Fibroblast of villous mesenchyme (primary cell): Measurements from ENCODE around the gene SNHG17. TPM values are rescaled to one million over a fixed set of nuclear protein-coding genes. Genes with fewer than 3 reads are reported as not detected.

Experiments
- DNase-seq: peaks from one replicate; pipeline ENCODE4 v3.0.0-alpha.2; 2010; ENCODE audit warnings: low read depth
- H3K4me3 ChIP-seq: 2 replicates; pipeline ENCODE4 v1.5.1; 2011; ENCODE audit warnings: low read depth, mild to moderate bottlenecking, low read length
- total RNA-seq: library from RNA; depleted of rRNA; stranded (reverse); fragments of >200 nt; gene quantifications from 2 replicates; pipeline ENCODE4 v1.2.3, GENCODE V29; 2012
- TF ChIP-seq, protein P1 (sequence below): IDR thresholded peaks from 2 replicates; pipeline ENCODE4 v1.5.1; 2012; ENCODE audit warnings: low read depth, mild to moderate bottlenecking, low read length; ENCODE audit not compliant: insufficient read depth

SNHG17 gene
- total RNA-seq, 1 donor: 8.6 TPM

DNA sequence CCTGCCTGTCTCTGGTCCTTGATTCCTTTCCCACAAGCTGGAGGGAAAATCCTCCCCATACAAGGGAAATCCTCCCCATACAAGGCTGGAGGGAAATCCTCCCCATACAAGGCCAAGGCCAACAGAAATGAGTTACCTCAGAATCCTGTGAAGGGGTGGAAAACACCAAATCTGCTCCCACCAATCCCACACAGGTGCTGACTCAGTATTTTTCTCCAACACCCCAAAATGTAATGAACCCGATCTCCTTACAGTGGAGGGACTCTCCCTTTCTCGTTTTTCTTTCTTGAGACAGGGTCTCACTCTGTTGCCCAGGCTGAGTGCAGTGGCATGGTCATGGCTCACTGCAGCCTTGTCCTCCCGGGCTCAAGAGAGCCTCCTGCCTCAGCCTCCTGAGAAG lies 6.3 kb downstream of the SNHG17 start:
- TF ChIP-seq, protein P1, sequence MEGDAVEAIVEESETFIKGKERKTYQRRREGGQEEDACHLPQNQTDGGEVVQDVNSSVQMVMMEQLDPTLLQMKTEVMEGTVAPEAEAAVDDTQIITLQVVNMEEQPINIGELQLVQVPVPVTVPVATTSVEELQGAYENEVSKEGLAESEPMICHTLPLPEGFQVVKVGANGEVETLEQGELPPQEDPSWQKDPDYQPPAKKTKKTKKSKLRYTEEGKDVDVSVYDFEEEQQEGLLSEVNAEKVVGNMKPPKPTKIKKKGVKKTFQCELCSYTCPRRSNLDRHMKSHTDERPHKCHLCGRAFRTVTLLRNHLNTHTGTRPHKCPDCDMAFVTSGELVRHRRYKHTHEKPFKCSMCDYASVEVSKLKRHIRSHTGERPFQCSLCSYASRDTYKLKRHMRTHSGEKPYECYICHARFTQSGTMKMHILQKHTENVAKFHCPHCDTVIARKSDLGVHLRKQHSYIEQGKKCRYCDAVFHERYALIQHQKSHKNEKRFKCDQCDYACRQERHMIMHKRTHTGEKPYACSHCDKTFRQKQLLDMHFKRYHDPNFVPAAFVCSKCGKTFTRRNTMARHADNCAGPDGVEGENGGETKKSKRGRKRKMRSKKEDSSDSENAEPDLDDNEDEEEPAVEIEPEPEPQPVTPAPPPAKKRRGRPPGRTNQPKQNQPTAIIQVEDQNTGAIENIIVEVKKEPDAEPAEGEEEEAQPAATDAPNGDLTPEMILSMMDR: no peak
- no peak overlapping the region for H3K4me3 ChIP-seq
- DNase-seq: no peak

DNA sequence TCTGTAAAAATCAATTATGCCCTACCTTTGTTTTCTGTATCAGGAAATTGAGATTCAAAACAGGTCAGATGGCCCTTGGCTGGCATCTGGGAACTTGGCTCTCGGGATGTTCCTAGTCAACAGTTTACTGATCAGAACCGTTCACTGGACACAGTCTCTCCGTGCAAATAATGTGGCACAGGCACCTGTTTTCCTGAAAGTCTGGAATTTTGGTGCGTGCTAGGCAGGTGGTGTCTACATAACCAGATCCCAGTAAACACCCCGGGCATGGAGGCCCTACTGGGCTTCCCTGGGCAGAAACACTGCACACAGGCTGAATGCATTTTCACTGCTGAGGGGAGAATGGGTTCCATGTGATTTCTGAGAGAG lies 7.5 kb downstream of the SNHG17 start:
- H3K4me3 ChIP-seq: no peak overlapping the region
- TF ChIP-seq, protein P1: no peak
- no peak for DNase-seq

DNA sequence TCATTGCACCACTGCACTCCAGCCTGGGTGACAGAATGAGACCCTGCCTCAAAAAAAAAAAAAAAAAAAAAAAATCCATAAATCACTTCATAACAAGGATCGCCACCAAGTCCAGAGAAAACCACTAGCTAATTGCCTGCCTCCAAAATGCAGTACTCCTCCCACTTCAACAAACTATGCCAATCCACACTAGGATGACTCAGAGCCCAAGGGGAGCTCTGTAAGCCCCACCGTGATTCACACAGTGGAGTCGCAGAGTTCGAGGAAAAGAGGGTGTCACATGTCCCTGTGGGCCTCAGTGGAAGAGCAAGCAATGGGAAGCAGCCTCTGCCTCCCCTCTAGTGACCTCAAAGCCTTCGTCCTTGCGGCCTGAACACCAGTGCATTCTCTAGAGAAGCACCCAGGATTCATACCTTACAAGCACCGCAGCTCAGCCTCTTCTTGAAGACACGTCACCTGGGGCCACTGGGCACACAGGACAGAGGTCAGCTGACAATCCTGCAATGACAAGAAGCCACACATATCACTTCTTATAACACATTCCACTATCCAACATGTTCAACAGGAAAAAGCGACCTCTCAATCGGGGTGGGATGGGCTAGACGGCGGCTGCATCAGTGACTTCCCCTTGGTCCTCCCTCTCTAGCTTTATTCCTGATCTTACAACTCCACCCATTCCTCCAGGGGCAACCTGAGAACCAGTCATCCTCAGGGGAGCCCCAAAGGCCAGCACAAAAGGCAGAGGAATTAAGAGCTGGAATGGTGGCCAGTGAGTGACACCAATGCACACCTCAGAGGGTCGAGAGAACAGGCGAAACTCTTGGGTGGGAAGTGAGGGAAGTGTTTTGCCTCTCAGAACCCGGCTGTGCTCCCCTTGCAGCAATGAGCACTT lies 8.9 kb downstream of the SNHG17 start:
- DNase-seq: peak; percentile 88
- H3K4me3 ChIP-seq: no peak overlapping the region
- TF ChIP-seq, protein P1: no peak

DNA sequence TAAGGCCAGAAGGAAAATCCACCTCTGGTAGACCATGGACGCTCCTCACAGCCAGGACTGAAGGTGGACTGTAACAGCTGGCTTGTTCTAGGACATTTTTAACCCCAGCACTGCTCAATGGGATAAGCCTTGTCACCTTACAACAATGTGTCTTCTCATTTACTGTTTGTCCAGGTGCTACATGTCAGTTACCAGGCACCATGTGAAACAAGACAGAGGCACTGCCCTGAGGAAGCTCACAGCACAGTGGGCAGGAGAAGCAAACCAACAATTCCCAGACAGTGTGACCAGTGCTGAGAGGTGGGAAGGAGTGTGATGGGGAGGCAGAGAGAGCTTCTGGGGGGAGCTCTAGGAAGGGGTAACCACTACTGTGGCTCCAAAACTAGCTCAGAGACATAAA lies 10.7 kb downstream of the SNHG17 start:
- TF ChIP-seq, protein P1: no peak
- no peak overlapping the region for H3K4me3 ChIP-seq
- no peak for DNase-seq

DNA sequence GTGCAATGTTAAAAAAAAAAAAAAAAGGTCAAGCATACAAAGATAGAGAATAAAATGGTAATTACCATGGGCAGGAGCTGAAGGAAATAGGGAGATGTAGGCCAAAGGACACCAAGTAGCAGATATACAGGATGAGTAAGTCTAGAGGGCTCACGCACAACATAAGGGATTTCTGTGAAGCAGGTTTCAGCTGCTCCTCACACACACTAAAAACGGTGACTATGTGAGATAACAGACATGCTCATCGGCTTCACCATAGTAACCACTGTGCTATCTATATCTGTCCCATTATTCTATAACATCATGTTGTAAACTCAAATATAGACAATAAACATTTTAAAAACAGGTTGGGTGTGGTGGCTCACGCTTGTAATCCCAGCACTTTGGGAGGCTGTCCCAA lies 11.6 kb downstream of the SNHG17 start:
- DNase-seq: no peak
- TF ChIP-seq, protein P1: no peak
- H3K4me3 ChIP-seq: no peak overlapping the region

DNA sequence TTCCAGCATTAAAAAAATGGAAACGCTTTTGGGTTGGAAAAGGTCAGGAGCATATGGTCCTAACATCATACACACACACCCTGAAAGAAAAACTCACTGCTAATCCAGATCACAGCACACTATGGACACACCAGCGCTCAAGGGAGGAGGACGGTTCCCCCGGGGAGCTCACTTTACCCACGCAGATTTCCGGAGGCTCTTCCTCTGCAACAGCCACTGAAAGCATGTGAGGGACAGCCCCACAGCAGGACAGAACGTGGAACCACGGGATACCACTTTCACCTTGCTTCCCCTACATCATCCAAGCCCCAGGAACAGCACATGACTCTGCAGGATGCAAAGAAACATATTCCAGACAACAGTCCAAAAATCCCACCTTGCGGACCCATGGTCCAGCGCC lies 13.2 kb downstream of the SNHG17 start:
- TF ChIP-seq, protein P1: no peak
- no peak overlapping the region for H3K4me3 ChIP-seq
- DNase-seq: no peak
